CD14-positive monocyte (primary cell): ENCODE results near the gene CEP250. TPM values are rescaled to one million over a fixed set of nuclear protein-coding genes. Genes with fewer than 3 reads are reported as not detected.

ENCODE experiments used
- DNase-seq, 3 donors: peaks; one replicate each; pipeline ENCODE4 v3.0.0-alpha.2; 2011 to 2022
- H2AFZ ChIP-seq: 2 replicates; pipeline ENCODE4 v1.6.0; 2012; ENCODE audit warnings: mild to moderate bottlenecking, low read depth, low read length, inconsistent platforms; ENCODE audit not compliant: insufficient read depth, poor library complexity, severe bottlenecking
- H3K27ac ChIP-seq, 2 donors: 1 replicate in 1 of 2; 2 replicates in 1 of 2; pipeline ENCODE4 v1.5.1; 2012 to 2013; ENCODE audit warnings: low read length in 2 of 2, control low read depth in 1 of 2, inconsistent platforms in 1 of 2, low read depth in 1 of 2, mild to moderate bottlenecking in 1 of 2
- H3K27me3 ChIP-seq, 2 donors: one replicate each; pipeline versions ENCODE4 v1.6.0 to v1.6.1; 2011 to 2013; ENCODE audit warnings: low read length in 2 of 2; ENCODE audit not compliant: control insufficient read depth in 2 of 2, insufficient read depth in 2 of 2
- H3K36me3 ChIP-seq, 2 donors: replicated peaks in 1 of 2; 1 replicate in 1 of 2; 2 replicates in 1 of 2; pipeline versions ENCODE4 v1.5.1 to v1.6.1; 2012 to 2013; ENCODE audit warnings: low read length in 2 of 2, control low read depth in 1 of 2, inconsistent platforms in 1 of 2, mild to moderate bottlenecking in 1 of 2; ENCODE audit not compliant: insufficient read depth in 2 of 2, control insufficient read depth in 1 of 2
- H3K4me1 ChIP-seq, 2 donors: 1 replicate in 1 of 2; 2 replicates in 1 of 2; pipeline versions ENCODE4 v1.5.1 to v1.6.1; 2012 to 2013; ENCODE audit warnings: low read length in 2 of 2, control low read depth in 1 of 2, inconsistent platforms in 1 of 2, mild to moderate bottlenecking in 1 of 2, moderate library complexity in 1 of 2; ENCODE audit not compliant: insufficient read depth in 2 of 2, control insufficient read depth in 1 of 2
- H3K4me2 ChIP-seq: replicated peaks from 2 replicates; pipeline ENCODE3; 2012; ENCODE audit warnings: low read length, moderate library complexity, mild to moderate bottlenecking; ENCODE audit not compliant: poor library complexity, severe bottlenecking; ENCODE audit errors: extremely low read depth
- H3K4me3 ChIP-seq, 3 experiments: fragments of 200-600 bp in 1 of 3; sonication (generic) in 1 of 3; replicated peaks in 1 of 3; 1 replicate in 2 of 3; 2 replicates in 1 of 3; pipeline ENCODE4 v1.5.1; 2011 to 2013; ENCODE audit warnings: low read length in 3 of 3, mild to moderate bottlenecking in 3 of 3, control low read depth in 2 of 3, low read depth in 2 of 3, inconsistent platforms in 1 of 3, moderate library complexity in 1 of 3
- H3K79me2 ChIP-seq: 2 replicates; pipeline ENCODE4 v1.6.0; 2012; ENCODE audit warnings: mild to moderate bottlenecking, control low read depth, inconsistent platforms, low read length, moderate library complexity; ENCODE audit not compliant: insufficient read depth
- H3K9ac ChIP-seq: 2 replicates; pipeline ENCODE4 v1.6.0; 2017; ENCODE audit warnings: low read length, mild to moderate bottlenecking; ENCODE audit not compliant: insufficient read depth, poor library complexity, severe bottlenecking
- H3K9me3 ChIP-seq, 2 donors: replicated peaks in 1 of 2; 1 replicate in 1 of 2; 2 replicates in 1 of 2; pipeline versions ENCODE4 v1.5.1 to v1.6.1; 2012 to 2013; ENCODE audit warnings: low read length in 2 of 2, control low read depth in 1 of 2; ENCODE audit not compliant: control insufficient read depth in 1 of 2, insufficient read depth in 1 of 2
- H4K20me1 ChIP-seq: 2 replicates; pipeline ENCODE4 v1.6.0; 2012; ENCODE audit warnings: mild to moderate bottlenecking, low read length, control low read depth, moderate library complexity; ENCODE audit not compliant: insufficient read depth
- H3K27ac Mint-ChIP-seq, 7 donors: one replicate each; pipeline ENCODE4 v1.8.0; 2020; ENCODE audit warnings: mild to moderate bottlenecking in 7 of 7, mixed read lengths in 7 of 7, moderate library complexity in 6 of 7, inconsistent platforms in 2 of 7
- H3K27me3 Mint-ChIP-seq, 3 donors: one replicate each; pipeline ENCODE4 v1.8.0; 2021 to 2022; ENCODE audit warnings: low read depth in 3 of 3, mild to moderate bottlenecking in 3 of 3, mixed read lengths in 3 of 3, moderate library complexity in 3 of 3, inconsistent platforms in 1 of 3
- H3K36me3 Mint-ChIP-seq, 2 donors: one replicate each; pipeline ENCODE4 v1.8.0; 2020; ENCODE audit warnings: mixed read lengths in 2 of 2, inconsistent platforms in 1 of 2, mild to moderate bottlenecking in 1 of 2
- H3K4me1 Mint-ChIP-seq: one replicate; pipeline ENCODE4 v1.8.0; 2020; ENCODE audit warnings: mild to moderate bottlenecking, mixed read lengths
- H3K4me3 Mint-ChIP-seq, 2 donors: one replicate each; pipeline ENCODE4 v1.8.0; 2020; ENCODE audit warnings: mild to moderate bottlenecking in 2 of 2, mixed read lengths in 2 of 2, moderate library complexity in 1 of 2
- H3K9me3 Mint-ChIP-seq, 7 donors: one replicate each; pipeline ENCODE4 v1.8.0; 2020 to 2022; ENCODE audit warnings: mixed read lengths in 7 of 7, mild to moderate bottlenecking in 6 of 7, moderate library complexity in 6 of 7, inconsistent platforms in 2 of 7
- WGBS: methylation state at CpG from one replicate; pipeline ENCODE4 v1.1.5; 2013; ENCODE audit warnings: missing lambda C conversion rate; ENCODE audit not compliant: insufficient coverage; 5-methylcytosine and 5-hydroxymethylcytosine counted together
- intact Hi-C, 2 donors: fragments of 100-400 bp; cut with micrococcal nuclease; formaldehyde crosslinking; loops; one replicate each; pipeline versions ENCODE4 v1.15.0 to v1.15.1; 2023
- polyA plus RNA-seq, 3 donors: library from polyadenylated mRNA; depleted of rRNA in 1 of 3; unstranded in 2 of 3; stranded (reverse) in 1 of 3; fragments of 300-500 nt in 2 of 3; fragments of >200 nt in 1 of 3; fragmentation: Illumina TruSeq in 2 of 3; gene quantifications; 1 replicate in 2 of 3; 2 replicates in 1 of 3; pipeline ENCODE4 v1.2.3, GENCODE V29; 2012 to 2021
- TF ChIP-seq, protein P1 (sequence below): fragments of 200-600 bp; IDR thresholded peaks from one replicate; pipeline ENCODE4 v1.8.0; 2022; ENCODE audit warnings: antibody characterized with exemption, mild to moderate bottlenecking

CEP250 gene
- polyA plus RNA-seq, 3 donors: 0.81 to 5.9 (median 1.2) TPM

GRCh38 chr20:35476288-35476687, 20.9 kb downstream of the CEP250 start:
- H3K79me2 ChIP-seq: no peaks in the 10 kb centered on the region
- no peak overlapping the region for H3K27ac ChIP-seq
- TF ChIP-seq, protein P1, sequence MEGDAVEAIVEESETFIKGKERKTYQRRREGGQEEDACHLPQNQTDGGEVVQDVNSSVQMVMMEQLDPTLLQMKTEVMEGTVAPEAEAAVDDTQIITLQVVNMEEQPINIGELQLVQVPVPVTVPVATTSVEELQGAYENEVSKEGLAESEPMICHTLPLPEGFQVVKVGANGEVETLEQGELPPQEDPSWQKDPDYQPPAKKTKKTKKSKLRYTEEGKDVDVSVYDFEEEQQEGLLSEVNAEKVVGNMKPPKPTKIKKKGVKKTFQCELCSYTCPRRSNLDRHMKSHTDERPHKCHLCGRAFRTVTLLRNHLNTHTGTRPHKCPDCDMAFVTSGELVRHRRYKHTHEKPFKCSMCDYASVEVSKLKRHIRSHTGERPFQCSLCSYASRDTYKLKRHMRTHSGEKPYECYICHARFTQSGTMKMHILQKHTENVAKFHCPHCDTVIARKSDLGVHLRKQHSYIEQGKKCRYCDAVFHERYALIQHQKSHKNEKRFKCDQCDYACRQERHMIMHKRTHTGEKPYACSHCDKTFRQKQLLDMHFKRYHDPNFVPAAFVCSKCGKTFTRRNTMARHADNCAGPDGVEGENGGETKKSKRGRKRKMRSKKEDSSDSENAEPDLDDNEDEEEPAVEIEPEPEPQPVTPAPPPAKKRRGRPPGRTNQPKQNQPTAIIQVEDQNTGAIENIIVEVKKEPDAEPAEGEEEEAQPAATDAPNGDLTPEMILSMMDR: no peak
- no peak for DNase-seq
- no peaks in the 10 kb centered on the region for H3K4me1 ChIP-seq
- 98% methylated on average over 4 of the region's 4 CpGs for WGBS
- intact Hi-C loops: no loop called here
- H3K4me3 Mint-ChIP-seq: no peak overlapping the region
- peaks cover 61 to 93% of the 10 kb centered on the region in 2 donors for H3K36me3 ChIP-seq
- no peaks in the 10 kb centered on the region for H3K27me3 Mint-ChIP-seq
- no peaks in the 10 kb centered on the region for H3K9me3 ChIP-seq
- no peak overlapping the region for H3K9ac ChIP-seq
- H3K27ac Mint-ChIP-seq: no peak overlapping the region
- peaks cover 6 to 32% of the 10 kb centered on the region in 2 donors for H3K36me3 Mint-ChIP-seq
- H4K20me1 ChIP-seq: peaks cover 16% of the 10 kb centered on the region
- no peaks in the 10 kb centered on the region for H3K9me3 Mint-ChIP-seq
- H3K4me1 Mint-ChIP-seq: peaks cover 10% of the 10 kb centered on the region
- no peak overlapping the region for H3K4me2 ChIP-seq
- H3K4me3 ChIP-seq: no peak overlapping the region
- no peaks in the 10 kb centered on the region for H3K27me3 ChIP-seq
- no peak overlapping the region for H2AFZ ChIP-seq

- Mint-ChIP-seq H3K36me3 (peaks cover 14 to 34% of the 10 kb centered on the region in 2 donors), H3K27ac (peak overlapping the region in 3 of 7 donors; percentile 2 to 55 (median 17)), H3K9me3 (no peaks in the 10 kb centered on the region), H3K4me1 (no peaks in the 10 kb centered on the region), H3K27me3 (no peaks in the 10 kb centered on the region), H3K4me3 (no peak overlapping the region)
- H3K27me3 ChIP-seq: no peaks in the 10 kb centered on the region
- 90% methylated on average over 15 of the region's 16 CpGs for WGBS
- H3K4me3 ChIP-seq: no peak overlapping the region
- no peak for DNase-seq
- intact Hi-C loops: no loop called here
- peaks cover 53 to 79% of the 10 kb centered on the region in 2 donors for H3K36me3 ChIP-seq
- H2AFZ ChIP-seq: no peak overlapping the region
- no peaks in the 10 kb centered on the region for H3K9me3 ChIP-seq
- TF ChIP-seq, protein P1: no peak
- H4K20me1 ChIP-seq: peaks cover 16% of the 10 kb centered on the region
- H3K9ac ChIP-seq: no peak overlapping the region
- H3K4me1 ChIP-seq: no peaks in the 10 kb centered on the region
- no peak overlapping the region for H3K4me2 ChIP-seq
- peak overlapping the region in 1 of 2 donors; percentile 26 for H3K27ac ChIP-seq
- H3K79me2 ChIP-seq: peaks cover 2% of the 10 kb centered on the region
These were observed 23.5 kb downstream of the CEP250 start for GRCh38 chr20:35478804-35479472.
